NCI-H2196 treated with DMSO at 0.1 percent for 48 hours (cell line): Measurements from ENCODE around the gene GPR156.
"Not testable (repeated sequence)": the region's sequence is repeated elsewhere in the genome, so short reads cannot be mapped to it uniquely, and the experiment has no call there.

ENCODE experiments used
- DNase-seq: peaks from one replicate; lab custom pipeline; 2025; ENCODE audit not compliant: unreplicated experiment; lab: John Stamatoyannopoulos, UW

Gene GPR156

DNA sequence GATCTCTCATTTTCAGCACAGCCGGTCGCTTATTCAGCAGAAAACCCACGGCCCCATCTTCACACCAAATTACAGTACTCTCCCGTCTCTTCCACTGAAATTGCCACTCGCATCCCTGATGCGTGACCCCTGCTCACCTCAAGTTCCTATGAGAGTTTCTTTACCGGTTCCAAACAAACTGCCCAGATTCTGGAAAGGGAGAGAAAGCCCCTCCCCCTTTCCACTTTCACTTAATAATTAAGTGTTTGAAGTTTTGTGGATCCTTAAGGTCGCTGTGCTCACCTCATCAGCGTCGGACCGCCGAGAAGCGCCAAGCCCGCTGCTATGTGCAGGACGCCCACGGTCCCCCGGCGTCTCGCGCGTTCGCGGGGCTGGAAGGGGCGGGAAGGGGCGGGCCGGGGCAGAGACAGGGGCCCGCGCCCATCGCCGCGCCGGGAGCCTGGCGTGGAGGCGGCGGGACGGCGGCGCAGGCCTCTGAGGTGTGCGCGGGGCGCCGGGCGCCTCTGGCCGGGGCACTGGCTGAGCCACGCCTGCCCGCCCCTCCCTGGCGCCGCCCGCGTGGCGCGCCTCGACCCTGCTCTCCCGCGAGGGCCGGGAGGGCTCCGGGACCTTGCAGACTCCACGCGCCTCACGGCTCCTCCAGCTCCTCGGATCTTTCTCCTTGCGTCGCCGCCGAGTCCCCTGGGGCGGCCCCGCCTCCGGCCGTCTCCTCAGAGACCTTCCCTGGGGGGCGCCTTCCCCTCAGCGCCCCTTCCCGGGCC lies at the start of gene GPR156:
Gene GPR156, minus strand, starts transcription at position 476 of the 761 bp plus-strand sequence. CDS start 41,124 bp downstream, outside the sequence.
- DNase-seq: no peak

DNA sequence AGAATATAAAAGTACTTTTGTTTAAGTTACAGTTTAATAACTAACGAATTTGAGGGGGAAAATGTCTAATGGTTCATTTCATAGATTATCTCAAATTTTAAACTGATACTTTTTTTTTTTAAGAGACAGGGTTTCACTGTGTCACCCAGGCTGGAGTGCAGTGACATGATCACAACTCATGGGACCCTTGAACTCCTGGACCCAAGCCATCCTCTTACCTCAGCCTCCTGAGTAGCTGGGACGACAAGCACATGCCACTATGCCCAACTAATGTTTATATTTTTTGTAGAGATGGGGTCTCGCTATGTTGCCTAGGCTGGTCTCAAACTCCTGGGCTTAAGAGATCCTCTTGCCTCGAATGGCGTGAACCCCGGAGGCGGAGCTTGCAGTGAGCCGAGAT lies 47.6 kb upstream of the GPR156 start:
- DNase-seq: no peak

DNA sequence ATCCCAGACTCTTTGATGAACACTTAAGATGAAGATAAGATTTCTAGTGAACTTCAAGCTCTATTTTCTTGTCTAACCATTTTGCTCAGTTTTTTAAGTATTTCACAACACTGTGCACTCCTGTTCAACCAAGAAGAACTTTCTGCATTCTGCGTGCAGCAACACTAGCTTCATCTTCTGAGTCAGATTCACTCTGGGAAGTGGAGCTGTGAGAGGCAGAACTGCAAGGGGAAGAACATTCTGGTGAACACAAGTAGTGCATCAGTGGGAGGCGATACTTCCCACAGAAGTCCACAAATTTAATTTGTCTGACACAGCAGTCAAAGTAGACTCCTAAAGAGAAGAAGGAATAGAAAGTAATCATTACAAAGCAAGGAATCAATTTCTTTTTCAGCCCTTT lies 46.1 kb upstream of the GPR156 start:
- DNase-seq: no peak

DNA sequence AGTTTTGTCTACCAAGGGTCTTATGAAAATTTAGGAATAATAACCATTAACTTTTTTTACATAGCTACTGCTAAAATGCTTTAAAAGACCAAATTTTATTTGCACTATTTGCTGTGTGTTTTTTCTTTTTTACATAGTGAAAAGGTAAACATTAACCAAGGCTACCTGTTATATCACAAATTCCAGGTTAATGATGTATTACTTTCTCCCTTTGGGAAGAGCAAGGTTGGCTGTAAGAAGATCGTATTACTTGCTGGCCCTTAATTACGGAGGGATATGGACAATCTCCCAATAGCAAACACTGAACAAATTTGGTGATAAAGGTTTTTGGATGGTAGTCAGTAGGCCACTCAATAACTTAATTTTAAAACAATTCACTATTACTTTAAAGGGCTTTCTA lies 41.8 kb upstream of the GPR156 start:
- DNase-seq: no peak

DNA sequence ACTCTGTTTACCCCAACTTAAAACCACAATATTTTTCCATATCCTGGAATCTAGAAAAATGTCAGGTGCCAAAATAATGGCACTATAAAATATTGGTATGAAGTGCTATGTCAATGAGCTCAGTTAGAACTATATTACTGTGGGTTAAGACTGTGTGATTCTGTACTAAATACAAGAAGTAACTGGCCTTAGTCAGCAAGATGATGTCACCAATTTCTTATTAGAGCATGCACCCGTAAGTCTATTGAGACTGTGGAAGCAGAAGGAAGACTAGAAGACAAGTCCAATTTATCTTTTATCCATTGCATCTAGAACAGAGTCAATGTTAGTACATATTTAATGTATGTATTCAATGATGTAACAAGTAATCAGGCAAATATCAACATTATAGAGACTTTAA lies 39.2 kb upstream of the GPR156 start:
- no peak for DNase-seq

DNA sequence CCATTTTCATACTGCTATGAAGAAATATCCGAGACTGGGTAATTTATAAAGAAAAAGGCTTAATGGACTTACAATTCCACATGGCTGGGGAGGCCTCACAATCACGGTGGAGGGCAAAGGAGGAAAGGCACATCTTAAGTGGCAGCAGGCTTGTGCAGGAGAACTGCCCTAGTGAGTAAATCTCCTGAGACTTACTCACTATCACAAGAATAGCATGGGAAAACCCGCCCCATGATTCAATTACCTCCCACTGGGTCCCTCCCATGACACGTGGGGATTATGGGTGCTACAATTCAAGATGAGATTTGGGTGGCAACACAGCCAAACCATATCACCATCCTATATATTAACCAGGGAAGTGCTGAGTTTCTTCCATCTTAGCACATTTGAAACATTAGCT lies 38.7 kb upstream of the GPR156 start:
- DNase-seq: not testable (repeated sequence)

DNA sequence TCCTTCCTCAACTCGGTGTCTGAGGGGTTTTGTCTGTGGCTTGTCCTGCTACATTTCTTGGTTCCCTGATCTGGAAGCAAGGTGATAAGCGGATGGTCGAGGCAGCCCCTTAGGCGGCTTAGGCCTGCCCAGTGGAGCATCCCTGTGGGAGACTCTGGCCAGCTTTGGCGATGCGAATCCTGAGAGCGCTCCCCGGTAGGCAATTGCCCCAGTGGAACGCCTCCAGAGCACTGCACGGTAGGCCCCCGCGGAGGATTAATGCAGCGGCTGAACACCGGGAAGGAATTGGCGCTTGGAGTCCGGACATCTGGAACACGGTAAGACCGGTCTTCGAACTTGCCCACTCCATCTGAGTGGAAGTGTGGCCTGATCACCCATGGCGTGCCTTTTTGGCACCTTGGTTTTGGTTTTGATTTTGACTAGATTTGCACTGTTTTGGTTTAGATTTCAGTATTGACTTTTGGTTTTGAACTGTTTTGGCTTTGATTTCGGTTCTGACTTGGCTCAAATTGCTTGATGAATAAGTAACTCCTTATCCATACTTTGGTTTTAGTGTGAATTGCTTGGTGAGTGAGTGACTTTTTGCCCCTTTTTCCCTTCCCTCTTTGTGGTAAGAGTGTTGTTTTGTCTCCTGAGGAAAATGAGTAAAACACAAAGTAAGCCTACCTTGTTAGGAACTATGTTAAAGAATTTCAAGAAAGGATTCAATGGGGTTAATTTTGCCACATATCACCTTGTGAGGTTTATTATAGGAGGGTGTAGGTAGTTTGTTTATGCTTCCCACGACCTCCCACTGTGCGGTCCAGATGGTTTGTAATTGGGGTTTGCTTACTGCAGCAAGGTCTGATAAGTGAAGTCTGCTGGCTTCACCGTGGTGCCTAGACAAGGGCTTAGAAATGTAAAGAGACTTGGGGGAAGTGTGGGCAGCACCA lies 27.1 kb upstream of the GPR156 start:
- no peak for DNase-seq

DNA sequence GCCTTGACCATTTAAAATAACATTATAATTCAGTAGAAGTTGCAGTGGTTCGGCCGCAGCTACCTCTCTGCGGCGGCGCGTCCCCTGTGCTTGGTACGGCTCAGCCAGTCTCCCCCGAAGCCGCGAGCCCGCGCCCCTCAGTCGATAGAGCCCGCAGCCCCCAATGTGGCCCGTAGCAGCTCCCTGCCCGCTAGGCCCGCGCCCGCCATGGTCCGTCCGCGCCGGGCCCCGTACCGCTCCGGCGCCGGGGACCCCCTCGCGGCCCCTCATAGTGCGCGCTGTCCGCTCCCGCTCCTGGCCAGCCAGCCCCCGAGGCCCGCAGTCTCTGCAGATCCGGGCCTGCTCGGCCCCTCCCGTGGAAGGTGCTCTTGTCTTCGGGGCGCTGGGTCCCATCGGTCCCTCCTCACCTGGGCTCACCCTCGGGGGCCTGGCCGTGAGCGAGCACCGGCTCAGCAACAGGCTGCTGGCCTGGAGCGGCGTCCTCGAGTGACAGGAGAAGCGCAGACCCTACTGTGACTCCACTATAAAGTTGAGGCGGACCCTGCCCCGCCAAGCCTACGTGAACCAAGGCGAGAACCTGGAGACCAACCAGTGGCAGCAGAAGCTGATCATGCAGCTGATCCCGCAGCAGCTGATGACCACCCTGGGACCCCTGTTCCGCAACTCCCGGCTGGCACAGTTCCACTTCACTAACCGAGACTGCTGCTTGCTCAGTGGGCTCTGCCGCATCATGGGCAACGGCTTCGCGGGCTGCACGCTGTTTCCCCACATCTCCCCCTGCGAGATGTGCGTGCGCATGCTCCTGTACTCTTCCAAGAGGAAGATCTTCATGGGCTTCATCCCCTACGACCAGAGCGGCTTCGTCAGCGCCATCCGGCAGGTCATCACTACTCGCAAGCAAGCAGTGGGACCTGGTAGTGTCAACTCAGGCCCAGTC lies 21.8 kb upstream of the GPR156 start:
- no peak for DNase-seq

DNA sequence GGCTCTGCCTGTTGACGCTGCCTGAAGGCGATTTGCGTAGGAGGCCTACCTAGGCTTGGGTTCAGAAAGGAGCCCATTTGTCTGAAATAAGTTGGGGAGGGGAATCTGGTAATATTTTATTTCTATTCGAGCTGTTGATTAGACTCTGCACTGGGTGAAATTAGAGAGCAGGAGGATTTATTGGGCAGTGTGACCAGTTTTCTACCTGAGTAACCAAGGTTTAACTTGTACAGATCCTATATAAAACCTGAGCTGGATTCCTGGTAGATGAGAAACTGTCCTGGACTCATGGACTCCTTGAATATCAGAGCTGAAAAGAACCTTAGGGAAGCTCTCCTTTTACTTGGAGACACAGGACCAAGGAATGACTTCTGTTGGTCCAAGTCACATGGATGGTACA lies 19.6 kb upstream of the GPR156 start:
- DNase-seq: no peak

DNA sequence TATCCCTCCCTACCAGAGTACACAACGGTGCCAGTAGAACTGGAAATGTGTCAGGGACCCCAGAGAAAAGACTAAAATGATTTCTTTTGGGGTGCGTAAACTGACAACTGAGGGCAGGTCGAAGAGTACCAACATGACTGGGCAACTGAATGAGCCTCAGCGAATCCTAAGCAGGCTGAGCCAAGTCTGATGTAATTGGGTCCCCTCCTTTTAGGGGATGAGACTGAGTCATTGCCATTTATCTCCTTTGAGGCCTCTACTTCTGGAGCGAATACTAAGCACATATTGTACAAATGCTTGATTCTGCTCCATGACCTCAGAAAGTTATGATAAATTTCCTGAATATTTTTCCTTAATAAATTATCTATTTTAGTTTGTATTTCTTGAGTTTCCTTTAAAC lies 17.3 kb upstream of the GPR156 start:
- DNase-seq: no peak

DNA sequence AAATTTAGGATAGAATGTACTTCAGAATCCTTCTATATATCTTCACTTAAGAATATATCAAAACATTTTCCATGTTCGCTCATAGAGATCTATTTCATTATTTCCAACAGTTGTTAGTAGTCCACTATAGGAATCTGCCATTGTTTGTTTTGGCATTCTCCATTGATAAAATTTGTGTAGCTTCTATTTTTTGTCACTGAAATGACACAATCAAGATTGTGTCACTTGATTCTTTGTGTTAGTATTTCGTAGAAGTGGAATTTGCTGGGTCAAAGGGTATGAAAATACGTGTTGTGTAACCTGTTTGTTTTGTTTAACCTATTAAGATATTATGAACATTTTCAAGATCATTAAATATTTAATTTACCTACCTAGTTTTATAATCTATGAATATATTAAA lies 15.9 kb upstream of the GPR156 start:
- DNase-seq: no peak

DNA sequence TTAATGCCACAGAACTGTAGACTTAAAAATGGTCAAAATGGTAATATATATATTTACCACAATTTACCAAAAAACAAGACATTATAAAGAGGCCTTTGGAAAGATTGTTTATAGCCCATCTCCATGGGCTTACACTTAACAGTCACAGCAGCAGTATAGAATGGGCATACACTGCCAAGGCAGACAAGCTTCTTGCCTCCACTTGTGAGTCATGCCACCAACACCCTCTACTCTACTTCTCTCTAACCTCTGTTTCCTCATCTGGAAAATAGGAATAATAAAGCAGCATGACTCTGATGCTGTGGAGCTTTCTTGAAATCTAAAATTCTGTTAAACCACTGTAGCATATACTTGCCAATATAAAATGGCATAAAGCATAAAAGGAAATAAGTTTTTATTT lies 14.4 kb upstream of the GPR156 start:
- no peak for DNase-seq

DNA sequence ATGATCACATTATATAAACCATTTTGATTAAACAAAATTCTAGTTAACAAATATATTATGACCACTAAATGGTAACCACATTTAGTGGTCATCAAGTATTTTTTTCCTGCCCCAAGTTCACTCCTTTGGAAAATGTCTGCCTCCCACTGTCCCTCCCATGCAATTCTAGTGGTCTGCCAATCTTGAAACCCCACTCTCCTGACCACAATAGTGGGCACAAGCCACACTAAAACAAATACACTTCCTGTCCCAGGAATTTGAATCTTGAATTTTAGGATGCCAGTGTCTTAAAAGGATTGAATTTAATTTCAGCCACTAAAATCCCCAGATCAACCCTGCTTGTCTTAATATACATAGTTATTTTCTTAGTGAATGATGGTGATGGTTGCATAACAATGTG lies 14.0 kb upstream of the GPR156 start:
- no peak for DNase-seq

DNA sequence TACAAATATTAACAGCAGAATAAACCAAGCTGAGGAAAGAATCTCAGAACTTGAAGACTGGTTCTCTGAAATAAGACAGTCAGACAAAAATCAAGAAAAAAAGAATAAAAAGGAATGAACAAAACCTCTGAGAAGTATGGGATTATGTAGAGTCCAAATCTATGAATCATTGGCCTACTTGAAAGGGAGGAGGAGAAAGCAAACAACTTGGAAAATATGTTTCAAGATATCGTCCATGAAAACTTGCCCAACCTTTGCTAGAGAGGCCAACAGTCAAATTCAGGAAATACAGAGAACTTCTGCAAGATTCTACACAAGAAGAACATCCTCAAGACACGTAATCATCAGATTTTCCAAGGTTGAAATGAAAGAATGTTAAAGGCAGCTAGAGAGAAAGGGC lies 6.5 kb upstream of the GPR156 start:
- DNase-seq: not testable (repeated sequence)

DNA sequence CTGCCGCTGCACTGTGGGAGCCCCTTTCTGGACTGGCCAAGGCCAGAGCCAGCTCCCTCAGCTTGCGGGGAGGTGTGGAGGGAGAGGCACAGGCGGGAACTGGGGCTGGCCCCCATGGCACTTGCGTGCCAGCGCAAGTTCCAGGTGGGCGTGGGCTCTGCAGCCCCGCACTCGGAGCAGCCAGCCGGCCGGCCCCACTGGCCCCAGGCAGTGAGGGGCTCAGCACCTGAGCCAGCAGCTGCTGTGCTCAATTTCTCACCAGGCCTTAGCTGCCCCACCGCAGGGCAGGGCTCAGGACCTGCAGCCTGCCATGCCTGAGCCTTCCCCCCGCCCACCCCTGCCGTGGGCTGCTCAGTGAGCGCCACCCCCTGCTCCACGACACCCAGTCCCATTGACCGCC lies 4.6 kb upstream of the GPR156 start:
- DNase-seq: no peak

DNA sequence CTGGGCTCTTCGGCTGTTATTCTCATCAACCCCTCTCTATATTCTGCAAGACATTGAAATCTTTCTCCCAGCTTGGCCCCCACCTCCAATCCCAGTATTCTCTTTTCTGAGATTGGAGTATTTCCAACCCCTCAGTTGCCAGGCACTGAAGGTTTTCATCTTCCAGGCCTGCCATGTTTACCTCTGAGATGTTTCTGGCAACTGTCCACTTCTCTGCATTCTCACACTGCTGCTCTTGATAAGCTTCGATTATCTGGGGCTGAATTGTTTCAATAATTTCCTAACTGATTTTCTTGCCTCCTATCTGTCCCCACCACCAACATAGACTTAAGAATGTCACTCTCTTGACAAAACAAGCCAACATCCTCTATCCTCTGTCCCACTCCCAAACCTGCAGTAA lies 1.4 kb upstream of the GPR156 start:
- DNase-seq: no peak

DNA sequence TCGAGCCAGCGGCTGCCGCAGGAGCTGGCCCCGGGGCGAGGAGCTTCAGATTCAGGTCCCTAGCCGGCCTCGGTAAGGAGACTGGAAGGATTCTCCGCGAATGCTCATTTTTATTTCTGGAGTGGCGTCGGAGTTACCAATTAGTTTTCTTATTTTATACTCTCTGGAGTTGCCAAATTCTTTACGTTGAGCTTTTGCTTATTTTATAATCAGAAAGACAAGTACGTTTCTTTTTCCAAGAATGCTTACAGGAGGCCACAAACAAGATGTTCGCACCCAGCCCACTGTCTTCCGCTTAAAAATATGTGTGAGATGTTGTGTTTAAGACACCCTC lies 453 bp upstream of the GPR156 start:
- DNase-seq: no peak

DNA sequence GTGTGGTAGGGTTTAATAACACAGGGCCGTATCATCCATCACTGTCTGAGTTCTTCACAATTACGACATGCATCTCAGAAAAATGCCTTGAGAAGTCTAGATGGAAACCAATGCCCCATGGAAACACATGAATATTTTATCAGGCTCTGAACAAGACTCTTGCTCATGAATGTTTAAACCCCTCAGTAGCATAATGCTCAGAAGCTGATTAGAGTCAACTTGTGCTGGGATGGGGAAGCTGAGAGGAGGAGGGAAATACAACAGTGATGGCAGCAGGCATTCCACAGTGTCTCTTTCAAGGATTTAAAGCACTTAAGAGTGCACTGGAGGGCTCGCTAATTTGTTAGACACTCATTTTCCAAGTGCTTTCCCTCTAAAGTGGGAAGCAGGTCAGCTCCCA lies 3.8 kb downstream of the GPR156 start:
- no peak for DNase-seq

DNA sequence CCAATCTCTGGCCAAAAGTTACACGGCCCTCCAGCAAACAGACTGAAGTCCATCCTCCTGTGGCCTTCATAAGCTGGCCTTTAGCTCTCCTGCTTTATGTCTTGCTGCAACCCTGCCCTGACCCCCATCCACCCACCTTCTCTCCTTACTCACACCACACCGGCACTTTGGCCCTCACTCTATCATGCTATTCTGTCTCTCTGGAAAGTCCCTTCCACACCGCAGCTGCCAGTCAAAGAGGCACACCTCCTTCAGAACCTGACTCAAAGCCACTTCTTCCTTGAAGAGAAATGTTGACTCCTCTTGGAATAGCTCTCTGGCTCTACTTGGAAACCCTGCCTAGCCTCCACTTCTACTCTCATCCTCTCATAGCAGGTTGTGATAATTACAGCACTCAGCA lies 4.5 kb downstream of the GPR156 start:
- DNase-seq: no peak

DNA sequence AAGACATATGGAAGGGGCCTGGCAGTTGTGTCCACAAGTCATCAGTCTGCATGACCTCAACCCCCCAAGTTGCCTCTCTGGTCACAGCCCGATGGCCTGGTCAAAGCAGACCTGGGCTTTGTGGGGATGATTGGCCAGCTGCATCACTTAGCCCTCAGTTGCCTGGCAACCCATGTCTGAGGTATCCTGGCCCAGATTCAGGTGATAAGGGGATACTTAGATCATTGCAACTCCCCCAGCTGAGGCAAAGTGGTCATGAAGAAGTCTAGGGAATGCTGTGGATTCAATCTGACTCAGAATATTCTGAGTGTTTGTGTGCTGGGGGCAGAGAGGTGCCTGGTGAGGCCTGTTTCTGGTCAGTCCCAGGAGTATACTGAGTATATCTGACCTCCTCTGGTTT lies 5.0 kb downstream of the GPR156 start:
- no peak for DNase-seq

DNA sequence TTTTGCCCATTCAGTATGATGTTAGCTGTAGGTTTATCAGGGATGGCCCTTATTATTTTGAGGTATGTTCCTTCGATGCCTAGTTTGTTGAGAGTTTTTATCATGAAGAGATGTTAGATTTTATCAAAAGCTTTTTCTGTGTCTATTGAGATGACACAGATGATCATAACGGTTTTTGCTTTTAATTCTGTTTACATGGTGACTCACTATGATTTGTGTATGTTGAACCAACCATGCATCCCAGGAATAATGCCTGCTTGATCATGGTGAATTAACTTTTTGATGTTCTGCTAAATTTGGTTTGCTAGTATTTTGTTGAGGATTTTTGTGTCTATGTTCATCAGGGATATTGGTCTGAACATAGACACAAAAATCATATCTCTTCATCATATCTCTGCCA lies 8.3 kb downstream of the GPR156 start:
- no peak for DNase-seq
